Measurements from ENCODE around the gene PBX3.

- no peak for TF ChIP-seq YY1 (IDR thresholded peaks at IDR 0.05; ENCODE audit: insufficient read depth, insufficient read length)
- no peak for TF ChIP-seq ZNF274 (IDR thresholded peaks at IDR 0.05; ENCODE audit: low read depth, low read length)
- no peak for TF ChIP-seq SUZ12 (IDR thresholded peaks at IDR 0.05; ENCODE audit: extremely low read depth, insufficient read depth, insufficient read length)
Observed at GRCh38 chr9:125966959-125967711, 220.0 kb downstream of the PBX3 start.

All from NT2/D1 (cell line).